ENCODE data around the gene GGN. TPM values are rescaled to one million over a fixed set of nuclear protein-coding genes. Genes with fewer than 3 reads are reported as not detected.

GGN gene
- total RNA-seq, 1 donor from 2014 or later, result 2.1 TPM

- H3K79me2 ChIP-seq (ENCODE audit: insufficient read depth, low read length), result no peaks in the 10 kb centered on the region
- DNase-seq (ENCODE audit: low read depth) (peak; percentile 29), FAIRE-seq (no peak)
- peaks cover 38% of the 10 kb centered on the region for H3K27me3 Mint-ChIP-seq (ENCODE audit: low read depth, unreplicated experiment)
- peak overlapping the region; percentile 85 for H3K4me3 Mint-ChIP-seq (ENCODE audit: unreplicated experiment)
- no peaks in the 10 kb centered on the region for H4K20me1 ChIP-seq (ENCODE audit: insufficient read depth, low read length)
- no peaks in the 10 kb centered on the region for H3K9me3 Mint-ChIP-seq (ENCODE audit: unreplicated experiment)
- peak overlapping the region; percentile 65 for H3K4me3 ChIP-seq (ENCODE audit: insufficient read depth, low read depth, low read length)
- TF ChIP-seq EZH2 (IDR thresholded peaks at IDR 0.05; ENCODE audit: insufficient read depth, low read length) (no peak), CTCF (IDR thresholded peaks at IDR 0.05; ENCODE audit: insufficient read depth, low read depth, low read length) (no peak)
- peaks cover 9% of the 10 kb centered on the region for H3K4me1 ChIP-seq (ENCODE audit: insufficient read depth, low read length)
- H3K9ac ChIP-seq (ENCODE audit: low read length), result no peak overlapping the region
- H2AFZ ChIP-seq (ENCODE audit: low read depth, low read length), result peak overlapping the region; percentile 87
- H3K4me1 Mint-ChIP-seq (ENCODE audit: low read depth, unreplicated experiment), result no peaks in the 10 kb centered on the region
- no peak overlapping the region for H3K27ac Mint-ChIP-seq (ENCODE audit: unreplicated experiment)
- H3K4me2 ChIP-seq (ENCODE audit: low read length), result peak overlapping the region; percentile 85
- peaks cover 23% of the 10 kb centered on the region for H3K27me3 ChIP-seq (ENCODE audit: insufficient read depth, low read length)
- H3K9me3 ChIP-seq (ENCODE audit: insufficient read depth, low read depth, low read length), result no peaks in the 10 kb centered on the region
- no peaks in the 10 kb centered on the region for H3K36me3 ChIP-seq (ENCODE audit: insufficient read depth, low read length)
- H3K36me3 Mint-ChIP-seq (ENCODE audit: low read depth, unreplicated experiment), result no peaks in the 10 kb centered on the region
- no peak overlapping the region for H3K27ac ChIP-seq (ENCODE audit: low read depth, low read length)
Observed at GRCh38 chr19:38362076-38362945, 25.5 kb downstream of the GGN start.

- H3K4me3 Mint-ChIP-seq (ENCODE audit: unreplicated experiment), result peak overlapping the region; percentile 85
- FAIRE-seq (no peak), DNase-seq (ENCODE audit: low read depth) (peak; percentile 59)
- TF ChIP-seq EZH2 (IDR thresholded peaks at IDR 0.05; ENCODE audit: insufficient read depth, low read length) (no peak), CTCF (IDR thresholded peaks at IDR 0.05; ENCODE audit: insufficient read depth, low read depth, low read length) (no peak)
- no peak overlapping the region for H3K27ac Mint-ChIP-seq (ENCODE audit: unreplicated experiment)
- H3K4me3 ChIP-seq (ENCODE audit: insufficient read depth, low read depth, low read length), result peak overlapping the region; percentile 65
- H3K36me3 Mint-ChIP-seq (ENCODE audit: low read depth, unreplicated experiment), result no peaks in the 10 kb centered on the region
- peaks cover 40% of the 10 kb centered on the region for H3K27me3 Mint-ChIP-seq (ENCODE audit: low read depth, unreplicated experiment)
- no peaks in the 10 kb centered on the region for H3K9me3 ChIP-seq (ENCODE audit: insufficient read depth, low read depth, low read length)
- H2AFZ ChIP-seq (ENCODE audit: low read depth, low read length), result peak overlapping the region; percentile 94
- no peaks in the 10 kb centered on the region for H3K79me2 ChIP-seq (ENCODE audit: insufficient read depth, low read length)
- H3K36me3 ChIP-seq (ENCODE audit: insufficient read depth, low read length), result no peaks in the 10 kb centered on the region
- H4K20me1 ChIP-seq (ENCODE audit: insufficient read depth, low read length), result no peaks in the 10 kb centered on the region
- H3K4me1 ChIP-seq (ENCODE audit: insufficient read depth, low read length), result peaks cover 9% of the 10 kb centered on the region
- peak overlapping the region; percentile 85 for H3K4me2 ChIP-seq (ENCODE audit: low read length)
- H3K27ac ChIP-seq (ENCODE audit: low read depth, low read length), result no peak overlapping the region
- peaks cover 25% of the 10 kb centered on the region for H3K27me3 ChIP-seq (ENCODE audit: insufficient read depth, low read length)
- no peak overlapping the region for H3K9ac ChIP-seq (ENCODE audit: low read length)
- H3K9me3 Mint-ChIP-seq (ENCODE audit: unreplicated experiment), result no peaks in the 10 kb centered on the region
- no peaks in the 10 kb centered on the region for H3K4me1 Mint-ChIP-seq (ENCODE audit: low read depth, unreplicated experiment)
Observed at GRCh38 chr19:38361633-38362075, 26.2 kb downstream of the GGN start.
